Suprapubic skin (tissue), 4 donors: ENCODE results near the gene CPNE5. TPM values are rescaled to one million over a fixed set of nuclear protein-coding genes. Genes with fewer than 3 reads are reported as not detected.

Experiments
- DNase-seq, 2 donors: peaks; one replicate each; pipeline ENCODE4 v3.0.0-alpha.2; 2019; ENCODE audit warnings: low spot score in 2 of 2
- H3K27ac ChIP-seq: fragments of 200-600 bp; sonication (generic); one replicate; pipeline ENCODE4 v1.5.1; 2019
- H3K27me3 ChIP-seq: fragments of 200-600 bp; sonication (generic); one replicate; pipeline ENCODE4 v1.5.1; 2019
- H3K36me3 ChIP-seq: fragments of 200-600 bp; sonication (generic); one replicate; pipeline ENCODE4 v1.5.1; 2019
- H3K4me1 ChIP-seq: fragments of 200-600 bp; sonication (generic); one replicate; pipeline ENCODE4 v1.5.1; 2019
- H3K4me3 ChIP-seq: fragments of 200-600 bp; sonication (generic); one replicate; pipeline ENCODE4 v1.5.1; 2019; ENCODE audit warnings: mild to moderate bottlenecking
- H3K9me3 ChIP-seq: fragments of 200-600 bp; sonication (generic); one replicate; pipeline ENCODE4 v1.5.1; 2019
- EP300 ChIP-seq: sonication (generic); formaldehyde crosslinking; IDR thresholded peaks from one replicate; pipeline ENCODE4 v1.6.1; 2017; ENCODE audit warnings: antibody characterized with exemption
- POLR2A ChIP-seq, 2 donors: fragments of 450-650 bp; IDR thresholded peaks; one replicate each; pipeline ENCODE4 v1.6.1; 2017; ENCODE audit warnings: antibody characterized with exemption in 2 of 2, mild to moderate bottlenecking in 2 of 2, moderate library complexity in 2 of 2
- POLR2AphosphoS5 ChIP-seq, 3 donors: sonication (generic); formaldehyde crosslinking; IDR thresholded peaks; one replicate each; pipeline ENCODE4 v1.6.1; 2017; ENCODE audit warnings: antibody characterized with exemption in 3 of 3
- WGBS: methylation state at CpG from one replicate; pipeline ENCODE4 v1.1.5; 2018; 5-methylcytosine and 5-hydroxymethylcytosine counted together
- total RNA-seq, 4 donors: library from RNA; depleted of rRNA; stranded (reverse); fragments of >200 nt; gene quantifications; one replicate each; pipeline ENCODE4 v1.1.0, GENCODE V29; 2016
- TF ChIP-seq, protein P1 (sequence below), 2 donors: fragments of 200-600 bp in 1 of 2; fragments of 450-650 bp in 1 of 2; sonication (generic) in 1 of 2; IDR thresholded peaks; one replicate each; pipeline ENCODE4 v1.5.1; 2016 to 2019; ENCODE audit warnings: antibody characterized with exemption in 2 of 2, mild to moderate bottlenecking in 1 of 2, moderate library complexity in 1 of 2

The CPNE5 gene
- total RNA-seq, 4 donors from 2014 or later = 0.48 to 1.2 (median 0.90) TPM

- Histone ChIP-seq H3K4me1 (peaks cover 23% of the 10 kb centered on the region), H3K9me3 (no peaks in the 10 kb centered on the region), H3K4me3 (no peak overlapping the region), H3K36me3 (no peaks in the 10 kb centered on the region), H3K27ac (no peak overlapping the region), H3K27me3 (no peaks in the 10 kb centered on the region)
- WGBS = 52% methylated on average over 26 of the region's 27 CpGs
- TF ChIP-seq POLR2AphosphoS5 (IDR thresholded peaks at IDR 0.05) (no peak), POLR2A (IDR thresholded peaks at IDR 0.05) (no peak), EP300 (no peak)
- TF ChIP-seq, protein P1, sequence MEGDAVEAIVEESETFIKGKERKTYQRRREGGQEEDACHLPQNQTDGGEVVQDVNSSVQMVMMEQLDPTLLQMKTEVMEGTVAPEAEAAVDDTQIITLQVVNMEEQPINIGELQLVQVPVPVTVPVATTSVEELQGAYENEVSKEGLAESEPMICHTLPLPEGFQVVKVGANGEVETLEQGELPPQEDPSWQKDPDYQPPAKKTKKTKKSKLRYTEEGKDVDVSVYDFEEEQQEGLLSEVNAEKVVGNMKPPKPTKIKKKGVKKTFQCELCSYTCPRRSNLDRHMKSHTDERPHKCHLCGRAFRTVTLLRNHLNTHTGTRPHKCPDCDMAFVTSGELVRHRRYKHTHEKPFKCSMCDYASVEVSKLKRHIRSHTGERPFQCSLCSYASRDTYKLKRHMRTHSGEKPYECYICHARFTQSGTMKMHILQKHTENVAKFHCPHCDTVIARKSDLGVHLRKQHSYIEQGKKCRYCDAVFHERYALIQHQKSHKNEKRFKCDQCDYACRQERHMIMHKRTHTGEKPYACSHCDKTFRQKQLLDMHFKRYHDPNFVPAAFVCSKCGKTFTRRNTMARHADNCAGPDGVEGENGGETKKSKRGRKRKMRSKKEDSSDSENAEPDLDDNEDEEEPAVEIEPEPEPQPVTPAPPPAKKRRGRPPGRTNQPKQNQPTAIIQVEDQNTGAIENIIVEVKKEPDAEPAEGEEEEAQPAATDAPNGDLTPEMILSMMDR (IDR thresholded peaks at IDR 0.05) = no peak
- DNase-seq = peak in 1 of 2 donors; percentile 79
These were observed 146.2 kb downstream of the CPNE5 start for GRCh38 chr6:36692861-36693702.

- peaks cover 23% of the 10 kb centered on the region for H3K4me1 ChIP-seq
- peak in 1 of 2 donors; percentile 79 for DNase-seq
- no peak overlapping the region for H3K27ac ChIP-seq
- H3K4me3 ChIP-seq = no peak overlapping the region
- 22% methylated on average over 3 of the region's 3 CpGs for WGBS
- H3K9me3 ChIP-seq = no peaks in the 10 kb centered on the region
- no peak for TF ChIP-seq POLR2A (IDR thresholded peaks at IDR 0.05)
- no peak for TF ChIP-seq EP300
- TF ChIP-seq POLR2AphosphoS5 (IDR thresholded peaks at IDR 0.05) = no peak
- TF ChIP-seq, protein P1 (IDR thresholded peaks at IDR 0.05) = no peak
- no peaks in the 10 kb centered on the region for H3K36me3 ChIP-seq
- H3K27me3 ChIP-seq = no peaks in the 10 kb centered on the region
These were observed 147.0 kb downstream of the CPNE5 start for GRCh38 chr6:36692220-36692619.

GRCh38 chr6:36691612-36692011 lies 147.6 kb downstream of the CPNE5 start:
- DNase-seq = peak in 1 of 2 donors; percentile 4
- no peaks in the 10 kb centered on the region for H3K9me3 ChIP-seq
- H3K27ac ChIP-seq = no peak overlapping the region
- peaks cover 24% of the 10 kb centered on the region for H3K4me1 ChIP-seq
- H3K4me3 ChIP-seq = no peak overlapping the region
- TF ChIP-seq, protein P1 (IDR thresholded peaks at IDR 0.05) = no peak
- TF ChIP-seq POLR2AphosphoS5 (IDR thresholded peaks at IDR 0.05) (no peak), EP300 (no peak), POLR2A (IDR thresholded peaks at IDR 0.05) (no peak)
- peaks cover 5% of the 10 kb centered on the region for H3K36me3 ChIP-seq
- 100% methylated on average over 2 of the region's 2 CpGs for WGBS
- no peaks in the 10 kb centered on the region for H3K27me3 ChIP-seq

- H3K27ac ChIP-seq = no peak overlapping the region
- TF ChIP-seq, protein P1 (IDR thresholded peaks at IDR 0.05) = no peak
- no peak for TF ChIP-seq EP300
- TF ChIP-seq POLR2AphosphoS5 (IDR thresholded peaks at IDR 0.05) = no peak
- TF ChIP-seq POLR2A (IDR thresholded peaks at IDR 0.05) = no peak
- H3K36me3 ChIP-seq = peaks cover 11% of the 10 kb centered on the region
- DNase-seq = no peak
- no peak overlapping the region for H3K4me3 ChIP-seq
- peaks cover 30% of the 10 kb centered on the region for H3K4me1 ChIP-seq
- no peaks in the 10 kb centered on the region for H3K27me3 ChIP-seq
- no peaks in the 10 kb centered on the region for H3K9me3 ChIP-seq
- WGBS = 83% methylated on average over 4 of the region's 4 CpGs
These were observed 148.2 kb downstream of the CPNE5 start for GRCh38 chr6:36691011-36691410.

Other genes starting within 250 kb of the CPNE5 start
- gene SRSF3, start 245.1 kb downstream of the CPNE5 start, total RNA-seq = 100 to 1,000 TPM; 152 to 180 (median 167) TPM
- 100 to 1,000 TPM; 138 to 315 (median 207) TPM for gene CDKN1A, start 160.7 kb downstream of the CPNE5 start, total RNA-seq
- gene RAB44, start 141.6 kb downstream of the CPNE5 start, total RNA-seq = 1 to 10 TPM in 1 of 4 donors, under 1 TPM in 2, not detected in 1; 0.16 to 1.1 (median 0.17) TPM
- 10 to 100 TPM in 1 of 4 donors, 1 to 10 TPM in 3; 4.1 to 16.6 (median 7.7) TPM for gene PPIL1, start 35.4 kb upstream of the CPNE5 start, total RNA-seq
- 10 to 100 TPM; 29.8 to 42.1 (median 37.9) TPM for gene C6orf89, start 46.5 kb upstream of the CPNE5 start, total RNA-seq
- gene PI16, start 115.3 kb upstream of the CPNE5 start, total RNA-seq = 10 to 100 TPM in 1 of 4 donors, 1 to 10 TPM in 3; 2.8 to 17.2 (median 3.9) TPM
- 100 to 1,000 TPM; 160 to 220 (median 183) TPM for gene MTCH1, start 146.8 kb upstream of the CPNE5 start, total RNA-seq
- gene FGD2, start 166.2 kb upstream of the CPNE5 start, total RNA-seq = 10 to 100 TPM in 1 of 4 donors, 1 to 10 TPM in 3; 2.4 to 13.6 (median 4.6) TPM